ENCODE results near the gene TP53I13. TPM values are rescaled to one million over a fixed set of nuclear protein-coding genes. Genes with fewer than 3 reads are reported as not detected.

Gene TP53I13
- total and polyA plus RNA-seq, 10 of the 15 experiments (the other 5 are each of a cell fraction or from before 2014, with no cell fraction given), result 0.31 to 45.1 (median 19.5) TPM; not detected in 1

DNA sequence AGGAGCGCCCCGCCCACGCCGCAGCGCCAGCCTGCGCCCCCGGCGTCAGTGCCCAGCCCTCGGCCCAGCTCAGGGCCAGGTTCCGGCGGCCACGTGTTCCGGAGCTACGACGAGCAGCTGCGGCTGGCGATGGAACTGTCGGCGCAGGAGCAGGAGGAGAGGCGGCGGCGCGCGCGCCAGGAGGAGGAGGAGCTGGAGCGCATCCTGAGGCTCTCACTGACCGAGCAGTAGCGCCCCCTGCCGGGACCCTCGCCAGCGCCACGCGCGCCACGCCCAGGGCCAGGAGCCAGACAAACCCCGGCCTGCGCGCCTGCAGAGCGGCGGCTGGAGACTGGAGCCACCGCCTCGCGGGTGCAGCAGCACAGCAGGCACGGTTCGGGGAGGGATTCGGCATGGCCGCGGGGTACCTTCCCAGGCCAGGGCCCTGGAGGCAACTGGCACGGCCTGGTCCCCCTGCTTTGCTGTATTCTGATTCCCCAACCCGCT, 44.9 kb downstream of the TP53I13 start:
- no peaks in the 10 kb centered on the region for H3K36me3 ChIP-seq (ENCODE audit: control insufficient read depth in 2 of 2, insufficient read depth in 2 of 2, low read length in 1 of 2)
- peak overlapping the region; percentile 78 for H2AFZ ChIP-seq (ENCODE audit: control insufficient read depth, low read depth, low read length)
- no peak for DNase-seq (ENCODE audit: low read depth, low spot score)
- H3K27ac ChIP-seq (ENCODE audit: control insufficient read depth, insufficient read depth), result no peak overlapping the region
- intact Hi-C loops (cut with micrococcal nuclease; ENCODE audit: unreplicated experiment) (loop anchor here (1.0 to 10.0 kb wide), 3 partner anchors 33 to 321 kb away; partner anchors contain the start of gene SSH2), in situ Hi-C loops (cut with MboI) (no loop called here)
- H3K4me1 ChIP-seq (ENCODE audit: control insufficient read depth, insufficient read depth, low read length), result peaks cover 38% of the 10 kb centered on the region
- WGBS (ENCODE audit: insufficient coverage, insufficient replicate concordance, low lambda C conversion rate, missing lambda C conversion rate), result 4% methylated on average over 41 of the region's 50 CpGs
- H3K9me3 ChIP-seq (replicated peaks; ENCODE audit: control insufficient read depth, insufficient read depth, low read length), result no peaks in the 10 kb centered on the region; the same call in 2 of the 3 replicates
- SMC1A ChIA-PET (ENCODE audit: uncharacterized antibody, unreplicated experiment), result interaction anchor here (0.8 to 1.4 kb wide), 3 partner anchors 30 to 34 kb away, joined by 3 read pairs; no protein-coding TSS in a partner anchor
- peak overlapping the region; percentile 53 for H3K4me2 ChIP-seq (ENCODE audit: control insufficient read depth, insufficient read depth)
- no peak overlapping the region for H3K9ac ChIP-seq (ENCODE audit: control insufficient read depth, insufficient read depth, low read length)
- ATAC-seq, result peak; percentile 67
- H3K4me3 ChIP-seq, result peak overlapping the region; percentile 30; the same call in 1 of the 2 replicates
- no peaks in the 10 kb centered on the region; the same call in 1 of the 2 replicates for H4K20me1 ChIP-seq (ENCODE audit: control insufficient read depth, insufficient read depth)
- RAD21 ChIA-PET (ENCODE audit: unreplicated experiment), result interaction anchor here (0.9 to 3.1 kb wide), 8 partner anchors 19 to 243 kb away, joined by 3 to 20 read pairs (median 4); partner anchors contain the start of gene ANKRD13B
- CTCF ChIA-PET, result interaction anchor here (0.5 to 7.1 kb wide), 17 partner anchors 8 to 314 kb away, joined by 3 to 82 read pairs (median 4); partner anchors contain the start of gene ANKRD13B
- POLR2A ChIA-PET, result interaction anchor here (0.6 to 1.5 kb wide), 3 partner anchors 21 to 55 kb away, joined by 3 to 5 read pairs (median 4); partner anchors contain the start of gene ANKRD13B
- no peaks in the 10 kb centered on the region for H3K79me2 ChIP-seq (ENCODE audit: control insufficient read depth, insufficient read depth, low read length)
- peaks cover 4 to 6% of the 10 kb centered on the region in 2 experiments; a peak in 3 of 4 replicates for H3K27me3 ChIP-seq (replicated peaks in 1 of 2; ENCODE audit: control insufficient read depth in 2 of 2, insufficient read depth in 2 of 2, low read length in 1 of 2)
- peak; percentile 23 for FAIRE-seq
- BruUV-seq (replicated peaks), result no TSS peak
- TF ChIP-seq SMARCA5 (IDR thresholded peaks at IDR 0.05), result peak; percentile 79; the same call in 1 of the 2 replicates
- peak; percentile 68 for TF ChIP-seq ZNF687 (IDR thresholded peaks at IDR 0.05)
- TF ChIP-seq SRF (IDR thresholded peaks at IDR 0.05; ENCODE audit: low read depth in 2 of 2, low read length in 2 of 2), result no peak
- peak; percentile 66 for TF ChIP-seq SMC3 (IDR thresholded peaks at IDR 0.05; ENCODE audit: borderline replicate concordance, low read length)
- TF ChIP-seq NR2F1 (conservative IDR thresholded peaks at IDR 0.05), result peak; percentile 22; the same call in 1 of the 2 replicates
- peak; percentile 63 for TF ChIP-seq MXI1 (IDR thresholded peaks at IDR 0.05; ENCODE audit: low read depth, low read length)
- TF ChIP-seq NR2C1 (IDR thresholded peaks at IDR 0.05), result no peak
- no peak for TF ChIP-seq ZBTB40 (IDR thresholded peaks at IDR 0.05; ENCODE audit: borderline replicate concordance)
- TF ChIP-seq SIN3A (IDR thresholded peaks at IDR 0.05; ENCODE audit: low read depth, low read length), result peak; percentile 65; the same call in 1 of the 2 replicates
- TF ChIP-seq HDAC6 (IDR thresholded peaks at IDR 0.05; ENCODE audit: unreplicated experiment), result no peak
- TF ChIP-seq, protein P1, sequence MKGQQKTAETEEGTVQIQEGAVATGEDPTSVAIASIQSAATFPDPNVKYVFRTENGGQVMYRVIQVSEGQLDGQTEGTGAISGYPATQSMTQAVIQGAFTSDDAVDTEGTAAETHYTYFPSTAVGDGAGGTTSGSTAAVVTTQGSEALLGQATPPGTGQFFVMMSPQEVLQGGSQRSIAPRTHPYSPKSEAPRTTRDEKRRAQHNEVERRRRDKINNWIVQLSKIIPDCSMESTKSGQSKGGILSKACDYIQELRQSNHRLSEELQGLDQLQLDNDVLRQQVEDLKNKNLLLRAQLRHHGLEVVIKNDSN (IDR thresholded peaks at IDR 0.05; ENCODE audit: borderline replicate concordance, extremely low read length, insufficient read depth, low read depth, low read length), result peak; percentile 28
- TF ChIP-seq PAX5 (IDR thresholded peaks at IDR 0.05; ENCODE audit: borderline replicate concordance, low read depth, low read length), result peak; percentile 82
- TF ChIP-seq CREM (IDR thresholded peaks at IDR 0.05; ENCODE audit: low read depth), result 0 out of 2 replicates have a peak, but pooled peaks have one; percentile 27
- TF ChIP-seq IKZF1 (conservative IDR thresholded peaks at IDR 0.05), result peak; percentile 62
- TF ChIP-seq RB1 (IDR thresholded peaks at IDR 0.05; ENCODE audit: borderline replicate concordance), result peak; percentile 69; the same call in 1 of the 2 replicates
